Mucosa of rectum (tissue), 2 donors: ENCODE results near the gene SNTB2.

Source experiments
- H3K27ac ChIP-seq, 2 donors: one replicate each; pipeline ENCODE4 v1.7.0; 2013; ENCODE audit warnings: inconsistent platforms in 2 of 2, low read depth in 2 of 2, low read length in 2 of 2
- H3K27me3 ChIP-seq, 2 donors: one replicate each; pipeline ENCODE4 v1.7.0; 2013; ENCODE audit warnings: low read length in 2 of 2; ENCODE audit not compliant: control insufficient read depth in 2 of 2, insufficient read depth in 2 of 2
- H3K36me3 ChIP-seq, 2 donors: one replicate each; pipeline ENCODE4 v1.7.0; 2013; ENCODE audit warnings: low read length in 2 of 2; ENCODE audit not compliant: control insufficient read depth in 2 of 2, insufficient read depth in 2 of 2
- H3K4me1 ChIP-seq, 2 donors: one replicate each; pipeline ENCODE4 v1.7.0; 2013; ENCODE audit warnings: low read length in 2 of 2, mild to moderate bottlenecking in 1 of 2; ENCODE audit not compliant: control insufficient read depth in 2 of 2, insufficient read depth in 2 of 2
- H3K4me3 ChIP-seq, 2 donors: one replicate each; pipeline ENCODE4 v1.7.0; 2013; ENCODE audit warnings: low read length in 2 of 2
- H3K9ac ChIP-seq, 2 donors: one replicate each; pipeline ENCODE4 v1.7.0; 2013; ENCODE audit warnings: low read length in 2 of 2, low read depth in 1 of 2, mild to moderate bottlenecking in 1 of 2
- H3K9me3 ChIP-seq, 2 donors: one replicate each; pipeline ENCODE4 v1.7.0; 2013; ENCODE audit warnings: low read length in 2 of 2; ENCODE audit not compliant: control insufficient read depth in 2 of 2
- donor health status: healthy.
- donor health status: Normal muscosa, but diverticular disease.

The SNTB2 gene

GRCh38 chr16:69301187-69301586 lies 114.2 kb downstream of the SNTB2 start:
- H3K27me3 ChIP-seq = no peaks in the 10 kb centered on the region
- no peaks in the 10 kb centered on the region for H3K9me3 ChIP-seq
- no peak overlapping the region for H3K27ac ChIP-seq
- peaks cover 18 to 20% of the 10 kb centered on the region in 2 donors for H3K36me3 ChIP-seq
- no peak overlapping the region for H3K4me3 ChIP-seq
- no peaks in the 10 kb centered on the region for H3K4me1 ChIP-seq
- H3K9ac ChIP-seq = no peak overlapping the region

DNA sequence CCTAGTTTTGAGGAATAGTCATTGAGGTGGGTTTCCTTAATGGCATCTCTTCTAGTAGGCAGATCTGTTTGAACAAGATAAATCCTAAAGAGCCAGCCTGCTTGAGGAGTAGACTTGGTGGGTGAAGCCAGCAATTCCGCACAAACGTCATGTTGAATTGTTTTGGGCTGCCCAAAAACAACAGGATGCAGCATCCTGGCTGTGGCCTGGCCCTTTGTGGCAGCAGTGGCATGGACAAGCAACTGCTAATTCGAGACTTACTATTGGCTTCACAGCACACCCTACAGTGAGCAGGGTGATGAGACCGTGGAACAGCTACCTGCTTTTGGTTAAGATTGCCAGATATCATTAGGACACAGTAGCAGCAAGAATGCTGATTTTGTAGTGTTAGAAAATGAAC lies 114.9 kb downstream of the SNTB2 start:
- no peak overlapping the region for H3K9ac ChIP-seq
- H3K27ac ChIP-seq = no peak overlapping the region
- peaks cover 18 to 20% of the 10 kb centered on the region in 2 donors for H3K36me3 ChIP-seq
- no peaks in the 10 kb centered on the region for H3K27me3 ChIP-seq
- H3K4me3 ChIP-seq = no peak overlapping the region
- no peaks in the 10 kb centered on the region for H3K4me1 ChIP-seq
- H3K9me3 ChIP-seq = no peaks in the 10 kb centered on the region

DNA sequence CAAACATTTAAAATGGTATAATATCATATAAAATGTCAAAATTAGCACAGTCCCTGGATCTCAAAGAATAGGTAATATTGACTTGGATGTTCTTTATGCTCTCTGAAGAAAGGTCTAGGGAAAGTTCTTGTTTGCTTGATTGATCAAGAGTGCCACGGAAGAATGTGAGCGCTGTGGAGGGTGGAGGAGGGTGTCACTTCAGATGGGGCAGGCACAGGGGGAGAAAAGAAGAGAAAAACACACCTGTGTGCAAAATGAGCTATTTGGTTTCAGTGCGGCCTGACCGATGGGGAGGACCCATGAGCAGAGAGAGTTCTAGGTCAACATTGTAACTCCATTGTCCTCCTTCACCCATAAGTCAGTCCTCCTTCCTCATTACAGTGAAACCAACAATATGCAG lies 115.3 kb downstream of the SNTB2 start:
- H3K9ac ChIP-seq = no peak overlapping the region
- no peaks in the 10 kb centered on the region for H3K9me3 ChIP-seq
- no peak overlapping the region for H3K4me3 ChIP-seq
- H3K27me3 ChIP-seq = no peaks in the 10 kb centered on the region
- no peak overlapping the region for H3K27ac ChIP-seq
- peaks cover 18 to 20% of the 10 kb centered on the region in 2 donors for H3K36me3 ChIP-seq
- no peaks in the 10 kb centered on the region for H3K4me1 ChIP-seq

- Histone ChIP-seq H3K4me3 (no peak overlapping the region), H3K27ac (no peak overlapping the region), H3K9ac (no peak overlapping the region), H3K4me1 (peaks cover 0 to 4% of the 10 kb centered on the region in 2 donors), H3K36me3 (peaks cover 7 to 9% of the 10 kb centered on the region in 2 donors), H3K9me3 (no peaks in the 10 kb centered on the region), H3K27me3 (no peaks in the 10 kb centered on the region)
Measured at GRCh38 chr16:69306031-69306430, 119.1 kb downstream of the SNTB2 start.

DNA sequence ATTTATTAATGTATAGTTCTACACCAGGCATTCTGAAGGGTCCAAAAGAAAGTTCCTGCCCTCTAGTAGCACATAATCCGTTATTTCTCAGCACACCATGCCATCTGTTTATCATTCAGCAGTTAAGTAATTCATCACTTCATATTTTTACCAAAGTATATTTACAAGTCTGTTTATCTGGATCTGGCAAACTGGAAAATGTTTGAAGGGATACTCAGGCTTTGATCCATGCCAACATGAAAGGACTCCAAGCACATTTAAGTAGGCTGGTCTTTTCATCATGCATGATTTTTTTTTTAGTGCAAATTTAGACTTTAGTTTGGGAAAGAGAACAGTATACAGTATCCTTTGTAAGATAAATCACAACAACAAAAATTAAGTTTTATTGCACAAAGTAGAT lies 120.1 kb downstream of the SNTB2 start:
- H3K36me3 ChIP-seq = peaks cover 2 to 4% of the 10 kb centered on the region in 2 donors
- no peaks in the 10 kb centered on the region for H3K27me3 ChIP-seq
- H3K9me3 ChIP-seq = no peaks in the 10 kb centered on the region
- H3K9ac ChIP-seq = no peak overlapping the region
- no peak overlapping the region for H3K4me3 ChIP-seq
- no peak overlapping the region for H3K27ac ChIP-seq
- H3K4me1 ChIP-seq = peaks cover 2 to 7% of the 10 kb centered on the region in 2 donors

GRCh38 chr16:69307856-69308255 lies 120.9 kb downstream of the SNTB2 start:
- peaks cover 4 to 10% of the 10 kb centered on the region in 2 donors for H3K4me1 ChIP-seq
- H3K36me3 ChIP-seq = peaks cover 2 to 4% of the 10 kb centered on the region in 2 donors
- no peaks in the 10 kb centered on the region for H3K27me3 ChIP-seq
- H3K4me3 ChIP-seq = no peak overlapping the region
- H3K9ac ChIP-seq = no peak overlapping the region
- no peak overlapping the region for H3K27ac ChIP-seq
- no peaks in the 10 kb centered on the region for H3K9me3 ChIP-seq

DNA sequence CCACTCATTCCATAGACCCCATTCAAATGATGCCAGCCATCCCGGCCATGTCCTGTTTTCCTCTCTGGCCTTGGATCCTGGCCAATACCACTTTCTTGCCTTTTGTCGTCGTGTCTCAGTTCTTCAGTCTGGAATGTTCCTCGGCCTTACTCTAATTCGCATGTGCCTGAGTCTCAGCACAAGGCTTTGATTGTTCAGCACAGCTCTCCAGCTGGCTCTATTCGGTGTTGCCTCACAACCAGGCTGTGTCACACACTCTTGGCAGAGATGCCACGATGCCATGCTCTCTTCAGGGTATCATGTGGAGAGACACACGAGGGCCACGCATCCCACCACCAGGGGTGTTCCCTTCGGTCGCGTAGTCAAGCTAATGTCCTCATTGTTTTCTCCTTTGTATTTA lies 122.4 kb downstream of the SNTB2 start:
- peaks cover 4 to 10% of the 10 kb centered on the region in 2 donors for H3K4me1 ChIP-seq
- H3K27ac ChIP-seq = no peak overlapping the region
- no peaks in the 10 kb centered on the region for H3K27me3 ChIP-seq
- H3K9me3 ChIP-seq = no peaks in the 10 kb centered on the region
- no peak overlapping the region for H3K9ac ChIP-seq
- peaks cover under 1 to 3% of the 10 kb centered on the region in 2 donors for H3K36me3 ChIP-seq
- no peak overlapping the region for H3K4me3 ChIP-seq

- H3K36me3 ChIP-seq = peaks cover 7 to 18% of the 10 kb centered on the region in 2 donors
- peak within 1 kb of the TSS; percentile 80 to 93 for H3K4me3 ChIP-seq
- no peaks in the 10 kb centered on the region for H3K9me3 ChIP-seq
- H3K4me1 ChIP-seq = peaks cover 4 to 10% of the 10 kb centered on the region in 2 donors
- H3K27ac ChIP-seq = peak within 1 kb of the TSS; percentile 82 to 86
- H3K9ac ChIP-seq = peak within 1 kb of the TSS; percentile 84 to 88
- no peaks in the 10 kb centered on the region for H3K27me3 ChIP-seq
Measured at GRCh38 chr16:69310653-69311532, 123.9 kb downstream of the SNTB2 start, which contains the start of gene VPS4A. Gene VPS4A, plus strand, starts transcription at chr16:69311350. Its CDS starts 162 bp downstream, at chr16:69311512.

DNA sequence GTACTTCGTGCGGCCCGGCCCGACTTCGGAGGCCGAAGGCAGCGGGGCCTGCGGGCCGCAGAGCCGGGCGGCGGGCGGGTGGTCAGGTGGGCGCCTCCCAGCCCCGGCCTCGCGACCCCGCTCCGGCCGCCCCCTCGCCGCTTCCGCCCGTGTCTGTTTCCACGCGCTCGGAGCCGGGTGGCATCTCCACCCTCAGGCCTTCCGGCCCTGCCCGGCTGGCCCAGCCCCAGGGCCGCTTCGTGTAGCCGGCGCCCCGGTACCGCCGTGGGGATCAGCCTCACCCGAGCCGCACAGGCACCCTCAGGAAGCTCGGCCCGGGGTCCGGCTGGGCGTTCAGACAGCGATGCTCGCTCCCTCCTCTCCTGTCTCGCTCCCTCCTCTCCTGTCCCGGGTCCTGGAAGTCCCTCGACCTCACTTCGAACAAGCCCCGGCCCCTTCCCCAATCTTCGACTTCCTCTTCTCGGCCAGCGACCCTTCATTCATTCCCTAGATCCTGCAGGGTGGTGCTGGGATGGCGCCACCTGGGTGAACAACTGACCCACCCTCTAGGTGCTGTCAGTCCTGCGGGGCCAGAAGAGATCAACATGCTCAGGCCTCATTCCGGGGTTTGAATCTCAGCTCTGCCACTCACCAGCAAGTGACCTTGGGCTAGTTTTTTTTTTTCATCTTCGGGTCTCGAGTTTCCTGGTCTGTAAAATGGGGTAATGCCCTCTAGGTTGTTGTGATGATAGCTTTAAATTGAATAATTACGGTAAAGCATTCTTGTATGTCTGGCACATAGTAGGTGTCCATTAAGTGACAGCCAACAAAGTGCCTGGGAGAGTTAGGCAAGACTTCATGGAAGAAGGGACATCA lies 124.8 kb downstream of the SNTB2 start:
- Histone ChIP-seq H3K4me3 (peak overlapping the region; percentile 80 to 85), H3K36me3 (peaks cover 15 to 26% of the 10 kb centered on the region in 2 donors), H3K27ac (peak overlapping the region; percentile 82 to 86), H3K4me1 (peaks cover 4 to 10% of the 10 kb centered on the region in 2 donors), H3K9me3 (no peaks in the 10 kb centered on the region), H3K9ac (peak overlapping the region; percentile 84 to 88), H3K27me3 (no peaks in the 10 kb centered on the region)

DNA sequence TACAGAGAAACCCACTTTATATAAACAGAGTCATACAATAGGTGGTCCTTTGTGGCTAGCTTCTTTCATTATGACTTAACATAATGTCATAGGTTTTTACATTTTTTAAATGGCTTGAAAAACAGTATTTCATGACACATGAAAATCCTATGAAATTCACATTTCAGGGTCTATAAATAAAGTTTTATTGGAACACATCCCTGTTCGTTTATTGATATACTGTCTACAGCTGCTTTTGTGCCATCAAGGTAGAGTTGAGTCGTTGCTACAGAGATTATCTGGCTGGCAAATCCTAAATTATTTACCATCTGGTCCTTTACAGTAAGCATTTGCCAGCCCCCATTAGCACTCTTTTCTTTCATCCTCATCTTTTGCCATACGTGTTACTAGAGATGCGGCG lies 126.5 kb downstream of the SNTB2 start:
- no peaks in the 10 kb centered on the region for H3K9me3 ChIP-seq
- no peak overlapping the region for H3K27ac ChIP-seq
- H3K4me1 ChIP-seq = peaks cover 4 to 10% of the 10 kb centered on the region in 2 donors
- H3K27me3 ChIP-seq = no peaks in the 10 kb centered on the region
- peaks cover 26 to 37% of the 10 kb centered on the region in 2 donors for H3K36me3 ChIP-seq
- H3K4me3 ChIP-seq = no peak overlapping the region
- H3K9ac ChIP-seq = no peak overlapping the region
